Liver (tissue), 9 donors: Measurements from ENCODE around the gene CAVIN2. TPM values are rescaled to one million over a fixed set of nuclear protein-coding genes. Genes with fewer than 3 reads are reported as not detected.
A peak's percentile ranks its signal among the peaks of the same experiment; 100 is the strongest.

Experiments
- DNase-seq: peaks from one replicate; pipeline ENCODE4 v3.0.0-alpha.2; 2017; ENCODE audit warnings: low spot score
- H3K27ac ChIP-seq, 2 donors: one replicate each; pipeline ENCODE4 v1.7.0; 2013; ENCODE audit warnings: inconsistent platforms in 2 of 2, low read length in 2 of 2, control low read depth in 1 of 2, low read depth in 1 of 2, mild to moderate bottlenecking in 1 of 2
- H3K27me3 ChIP-seq, 4 donors: one replicate each; pipeline versions ENCODE4 v1.6.1 to v1.7.0; 2013; ENCODE audit warnings: low read length in 3 of 4, inconsistent platforms in 1 of 4, mild to moderate bottlenecking in 1 of 4, moderate library complexity in 1 of 4; ENCODE audit not compliant: control insufficient read depth in 4 of 4, insufficient read depth in 4 of 4
- H3K36me3 ChIP-seq, 4 donors: one replicate each; pipeline versions ENCODE4 v1.6.1 to v1.7.0; 2013; ENCODE audit warnings: low read length in 3 of 4, mild to moderate bottlenecking in 3 of 4, low read depth in 1 of 4, moderate library complexity in 1 of 4; ENCODE audit not compliant: control insufficient read depth in 4 of 4, insufficient read depth in 3 of 4
- H3K4me1 ChIP-seq, 4 donors: one replicate each; pipeline versions ENCODE4 v1.6.1 to v1.7.0; 2013; ENCODE audit warnings: low read length in 3 of 4, mild to moderate bottlenecking in 3 of 4, moderate library complexity in 1 of 4; ENCODE audit not compliant: control insufficient read depth in 4 of 4, insufficient read depth in 4 of 4
- H3K4me3 ChIP-seq, 3 donors: one replicate each; pipeline versions ENCODE4 v1.6.1 to v1.7.0; 2013; ENCODE audit warnings: low read length in 3 of 3, control low read depth in 1 of 3, low read depth in 1 of 3, mild to moderate bottlenecking in 1 of 3
- H3K9ac ChIP-seq, 2 donors: one replicate each; pipeline ENCODE4 v1.7.0; 2013; ENCODE audit warnings: low read length in 2 of 2, mild to moderate bottlenecking in 2 of 2, moderate library complexity in 2 of 2, control low read depth in 1 of 2, low read depth in 1 of 2
- H3K9me3 ChIP-seq, 4 donors: one replicate each; pipeline versions ENCODE4 v1.6.1 to v1.7.0; 2013; ENCODE audit warnings: low read length in 3 of 4; ENCODE audit not compliant: control insufficient read depth in 4 of 4
- ATF3 ChIP-seq: IDR thresholded peaks from 2 replicates; pipeline ENCODE4 v1.6.1; 2016; ENCODE audit warnings: antibody characterized with exemption
- CTCF ChIP-seq: fragments of 150-350 bp; IDR thresholded peaks from 2 replicates; pipeline ENCODE4 v1.5.1; 2017; ENCODE audit warnings: improper control_type of control experiment, low read depth, low read length; ENCODE audit not compliant: missing input control
- EGR1 ChIP-seq, 2 donors: IDR thresholded peaks; 2 replicates each; pipeline ENCODE4 v1.6.1; 2016 to 2018; ENCODE audit warnings: antibody characterized with exemption in 2 of 2, low read depth in 2 of 2
- HNF4G ChIP-seq: IDR thresholded peaks from 2 replicates; pipeline ENCODE4 v1.6.1; 2016; ENCODE audit warnings: antibody characterized with exemption
- JUND ChIP-seq, 2 donors: IDR thresholded peaks; 2 replicates each; pipeline ENCODE4 v1.6.1; 2016; ENCODE audit warnings: antibody characterized with exemption in 2 of 2
- MAX ChIP-seq: IDR thresholded peaks from 2 replicates; pipeline ENCODE4 v1.6.1; 2016; ENCODE audit warnings: antibody characterized with exemption
- NR2F2 ChIP-seq: IDR thresholded peaks from 2 replicates; pipeline ENCODE4 v1.6.1; 2016; ENCODE audit warnings: antibody characterized with exemption
- REST ChIP-seq: IDR thresholded peaks from 2 replicates; pipeline ENCODE4 v1.6.1; 2016; ENCODE audit warnings: antibody characterized with exemption, mild to moderate bottlenecking
- RXRA ChIP-seq, 2 donors: IDR thresholded peaks; 2 replicates each; pipeline ENCODE4 v1.6.1; 2017 to 2018; ENCODE audit warnings: antibody characterized with exemption in 2 of 2, mild to moderate bottlenecking in 1 of 2
- TAF1 ChIP-seq: conservative IDR thresholded peaks from 2 replicates; pipeline ENCODE4 v1.6.1; 2016; ENCODE audit warnings: antibody characterized with exemption, mild to moderate bottlenecking
- WGBS: extraction: QIAGEN DNeasy Blood & Tissue Kit; methylation state at CpG from one replicate; pipeline ENCODE4 v1.1.7; 2013; 5-methylcytosine and 5-hydroxymethylcytosine counted together
- polyA plus RNA-seq, 2 donors: library from polyadenylated mRNA; stranded (reverse) in 1 of 2; unstranded in 1 of 2; fragments of 200-250 nt in 1 of 2; fragments of >200 nt in 1 of 2; fragmentation: Nextera tagmentation in 1 of 2; extraction: Ambion mirVana in 1 of 2; gene quantifications; one replicate each; pipeline versions ENCODE4 v1.2.1 to v1.2.3, GENCODE V29; 2013 to 2015
- total RNA-seq, 2 donors: library from RNA; depleted of rRNA; stranded (reverse); fragments of >200 nt; gene quantifications; one replicate each; pipeline ENCODE4 v1.2.3, GENCODE V29; 2014
- donor health status: healthy.
- donor health status: healthy.
- donor health status: healthy.
- donor health status: healthy.
- donor health status: healthy.

CAVIN2 gene
- total and polyA plus RNA-seq, 4 donors, result 13.3 to 20.7 (median 14.0) TPM

GRCh38 chr2:191857259-191857805 is 10.4 kb upstream of the CAVIN2 start:
- H3K27ac ChIP-seq, result no peak overlapping the region
- no peaks in the 10 kb centered on the region for H3K36me3 ChIP-seq
- TF ChIP-seq MAX (no peak), HNF4G (no peak), RXRA (IDR thresholded peaks at IDR 0.05) (no peak), TAF1 (no peak), EGR1 (IDR thresholded peaks at IDR 0.05; ENCODE audit: low read depth in 2 of 2) (no peak)
- H3K9me3 ChIP-seq, result no peaks in the 10 kb centered on the region
- WGBS, result 72% methylated on average over 2 of the region's 2 CpGs
- no peaks in the 10 kb centered on the region for H3K27me3 ChIP-seq
- DNase-seq, result no peak
- no peak overlapping the region for H3K9ac ChIP-seq
- H3K4me1 ChIP-seq, result peaks cover 0 to 1% (median 0%) of the 10 kb centered on the region in 4 donors
- H3K4me3 ChIP-seq, result no peak overlapping the region

- H3K27ac ChIP-seq, result no peak overlapping the region
- TF ChIP-seq EGR1 (IDR thresholded peaks at IDR 0.05; ENCODE audit: low read depth in 2 of 2) (no peak), ATF3 (no peak), MAX (no peak), JUND (IDR thresholded peaks at IDR 0.05) (no peak), NR2F2 (peak; percentile 49), RXRA (IDR thresholded peaks at IDR 0.05) (no peak), CTCF (no peak), REST (no peak)
- no peaks in the 10 kb centered on the region for H3K27me3 ChIP-seq
- DNase-seq, result no peak
- H3K9ac ChIP-seq, result no peak overlapping the region
- no peaks in the 10 kb centered on the region for H3K36me3 ChIP-seq
- no peaks in the 10 kb centered on the region for H3K9me3 ChIP-seq
- H3K4me3 ChIP-seq, result no peak overlapping the region
- WGBS, result 89% methylated on average over 7 of the region's 7 CpGs
- peaks cover 0 to 1% (median 0%) of the 10 kb centered on the region in 4 donors for H3K4me1 ChIP-seq
These were observed 9.4 kb upstream of the CAVIN2 start for GRCh38 chr2:191856111-191856876.
